Measurements from ENCODE around the gene SARDH.

DNA sequence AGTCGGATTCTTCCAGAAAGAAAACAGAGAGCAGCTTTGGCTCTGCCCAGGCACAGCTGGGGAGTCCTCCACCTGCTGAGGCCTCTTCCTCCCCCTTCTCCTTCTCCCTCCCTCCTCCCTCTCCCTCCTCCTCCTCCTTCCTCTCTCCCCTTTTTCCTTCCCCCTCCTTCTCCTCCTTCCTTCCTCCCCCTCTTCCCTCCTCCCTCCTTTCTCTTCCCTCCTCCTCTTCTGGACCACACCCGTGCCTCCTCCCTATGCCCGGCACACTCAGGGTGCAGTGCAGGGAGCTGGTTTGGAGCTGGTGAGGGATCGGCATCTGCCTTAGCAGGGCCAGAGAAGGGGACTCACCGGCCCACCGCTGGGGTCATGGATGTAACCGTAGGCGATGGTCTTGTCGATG lies 71.8 kb downstream of the SARDH start:
- TF ChIP-seq CTCF (IDR thresholded peaks at IDR 0.05; ENCODE audit: borderline replicate concordance, extremely low read depth, low read length, poor library complexity, severe bottlenecking) (no peak), EZH2 (IDR thresholded peaks at IDR 0.05; ENCODE audit: borderline replicate concordance, low read depth, low read length, severe bottlenecking) (no peak)
